NCI-H1436 (cell line): ENCODE data around the gene SLC25A18.
A peak's percentile ranks its signal among the peaks of the same experiment; 100 is the strongest.
"Not testable (repeated sequence)": the region's sequence is repeated elsewhere in the genome, so short reads cannot be mapped to it uniquely, and the experiment has no call there.

Source experiments
- DNase-seq: peaks from one replicate; lab custom pipeline; 2025; lab: John Stamatoyannopoulos, UW

Gene SLC25A18

DNA sequence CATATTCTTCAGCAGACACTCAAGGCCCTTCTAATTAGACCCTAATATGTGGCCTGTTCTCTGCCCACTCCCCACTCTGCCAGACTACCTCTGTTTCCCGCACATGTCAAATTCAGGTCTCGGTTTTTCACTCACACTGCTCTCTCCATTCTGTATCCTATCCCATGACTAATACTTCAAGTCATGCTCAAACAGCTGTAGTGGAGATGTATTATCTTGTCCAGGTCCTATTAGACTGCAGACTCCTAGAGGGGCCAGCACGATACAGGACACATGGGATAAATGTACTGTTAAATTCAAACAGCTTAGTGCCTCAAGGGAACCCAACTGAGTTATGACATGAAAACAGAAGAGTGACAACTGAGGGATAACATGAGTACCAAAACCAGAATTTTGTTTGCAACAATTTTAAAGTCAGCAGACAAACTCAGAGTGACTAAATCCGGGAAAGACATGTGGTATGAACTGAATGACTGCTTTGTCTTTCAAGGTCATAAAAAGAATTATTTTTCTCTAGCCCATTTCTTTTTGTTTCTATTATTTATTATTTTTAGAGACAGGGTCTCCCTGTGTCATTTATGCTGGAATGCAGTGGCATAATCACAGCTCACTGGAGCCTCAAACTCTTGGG, 44.7 kb downstream of the SLC25A18 start:
- DNase-seq = no peak

- DNase-seq = no peak
Observed at GRCh38 chr22:17612057-17612456, 48.8 kb downstream of the SLC25A18 start.

- no peak for DNase-seq
Observed at GRCh38 chr22:17613280-17613679, 50.0 kb downstream of the SLC25A18 start.

DNA sequence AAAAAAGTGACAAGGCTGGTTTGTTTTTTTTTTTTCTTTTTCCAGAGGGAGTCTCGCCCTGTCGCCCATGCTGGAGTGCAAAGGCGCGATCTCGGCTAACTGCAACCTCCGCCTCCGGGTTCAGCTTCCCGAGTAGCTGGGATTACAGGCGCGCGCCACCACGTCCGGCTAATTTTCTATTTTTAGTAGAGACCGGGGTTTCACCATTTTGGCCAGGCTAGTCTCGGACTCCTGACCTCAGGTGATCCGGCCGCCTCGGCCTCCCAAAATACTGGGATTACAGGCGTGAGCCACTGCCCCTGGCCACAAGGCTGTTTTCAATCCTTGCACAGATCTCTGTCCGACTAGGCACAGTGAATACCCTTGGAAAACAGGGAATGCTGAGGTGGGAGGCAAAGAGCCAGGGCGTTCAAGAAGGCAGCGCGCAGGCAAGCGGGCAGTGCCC, 64.7 kb downstream of the SLC25A18 start:
- no peak for DNase-seq

DNA sequence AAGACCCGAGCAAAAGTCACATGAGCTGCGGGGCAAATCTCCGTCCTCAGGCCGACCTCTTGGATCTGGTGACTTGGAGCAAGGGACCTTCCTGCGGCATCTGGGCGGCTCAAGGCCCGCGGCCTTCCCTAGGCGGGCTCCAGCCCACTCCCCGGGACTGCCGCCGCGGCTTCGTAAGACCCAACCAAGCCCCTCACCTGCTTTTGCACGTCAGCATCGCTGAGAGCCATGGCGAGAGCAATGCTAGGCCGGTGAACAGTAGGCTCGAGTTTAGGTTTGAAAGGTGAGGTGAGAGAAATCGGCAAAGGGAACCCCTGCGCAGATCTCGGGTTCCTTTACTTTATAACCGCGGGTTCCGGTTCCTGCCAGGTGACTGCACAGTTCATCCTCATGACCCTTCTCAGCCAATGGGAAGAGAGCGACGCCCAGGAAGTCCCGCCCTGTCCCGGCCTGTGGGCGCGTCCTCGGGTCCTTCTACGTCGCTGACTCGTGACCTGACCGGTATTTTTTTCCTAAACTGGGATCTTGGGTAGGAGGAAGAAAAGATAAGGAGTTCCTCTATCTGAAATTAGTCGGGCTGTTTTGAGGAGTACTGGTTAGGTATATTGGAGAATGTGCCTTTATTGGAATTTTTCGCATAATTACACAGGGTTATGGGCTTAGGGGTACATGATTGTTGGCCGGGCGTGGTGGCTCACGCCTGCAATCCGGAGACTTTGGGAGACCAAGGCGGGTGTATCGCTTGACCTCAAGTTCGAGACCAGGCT, 65.3 kb downstream of the SLC25A18 start, which contains the start of gene ATP6V1E1:
TSS of gene ATP6V1E1 (minus strand) at position 344 of the 767 bp plus-strand sequence. CDS start at position 230, 114 bp downstream.
- DNase-seq = peak; percentile 92

- DNase-seq = no peak
Observed at GRCh38 chr22:17629173-17629489, 65.8 kb downstream of the SLC25A18 start.

DNA sequence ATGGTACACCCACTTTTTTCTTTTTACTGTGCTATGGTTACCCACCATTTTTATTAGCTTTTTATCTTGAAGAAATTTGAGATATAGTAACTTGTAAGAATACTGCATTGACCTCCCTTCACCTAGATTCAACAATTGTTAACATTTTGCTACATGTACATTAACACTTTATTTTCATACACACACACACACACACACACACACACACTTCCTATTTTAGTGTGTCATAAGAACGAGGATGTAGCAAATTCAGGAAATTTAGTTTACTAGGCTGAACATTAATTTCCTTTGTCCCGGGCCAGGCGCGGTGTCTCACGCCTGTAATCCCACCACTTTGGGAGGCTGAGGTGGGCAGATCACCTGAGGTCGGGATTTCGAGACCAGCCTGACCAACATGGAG, 66.3 kb downstream of the SLC25A18 start:
- DNase-seq = no peak

- no peak for DNase-seq
Observed at GRCh38 chr22:17631076-17631565, 67.8 kb downstream of the SLC25A18 start.

DNA sequence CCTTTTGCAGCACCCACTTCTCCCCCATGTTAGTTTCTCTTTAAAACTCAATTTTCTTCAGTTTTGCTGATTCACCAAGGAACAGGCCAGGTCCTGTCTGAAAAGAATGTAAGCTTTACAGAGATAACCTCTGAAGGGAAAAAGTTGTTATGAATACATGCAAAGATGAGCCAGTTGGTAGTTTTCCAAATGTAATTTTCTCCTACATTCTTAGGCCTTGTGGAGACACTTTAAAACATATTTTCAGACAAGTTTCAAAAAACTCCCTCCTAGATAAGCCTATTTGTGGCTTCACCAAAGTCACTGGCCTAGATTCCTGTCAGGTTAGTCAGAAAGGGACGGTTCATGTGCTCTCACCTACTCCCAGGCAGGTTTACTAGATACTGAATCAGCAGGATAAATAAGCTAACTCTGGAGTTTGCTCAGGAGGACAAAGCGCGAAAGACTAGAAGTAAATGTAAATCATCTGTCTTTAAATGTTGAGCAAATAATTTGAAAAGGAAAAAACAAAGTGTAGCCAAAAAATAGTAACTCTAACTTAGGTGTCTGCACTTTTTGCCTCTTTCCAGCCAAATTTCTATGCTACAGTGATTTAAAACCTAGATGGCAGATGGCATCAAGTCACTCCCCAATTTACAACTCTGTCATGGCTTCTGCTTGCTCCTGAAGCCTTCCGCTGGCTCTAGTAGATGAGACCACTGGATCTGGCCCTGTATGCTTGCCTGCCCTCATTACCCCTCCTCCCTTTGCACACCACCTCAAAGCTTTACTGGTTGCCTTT, 70.1 kb downstream of the SLC25A18 start:
- DNase-seq = no peak

- no peak for DNase-seq
Observed at GRCh38 chr22:17633998-17634323, 70.7 kb downstream of the SLC25A18 start.

GRCh38 chr22:17634696-17635095, 71.4 kb downstream of the SLC25A18 start:
- no peak for DNase-seq

- DNase-seq = not testable (repeated sequence)
Observed at GRCh38 chr22:17636850-17637249, 73.6 kb downstream of the SLC25A18 start.

DNA sequence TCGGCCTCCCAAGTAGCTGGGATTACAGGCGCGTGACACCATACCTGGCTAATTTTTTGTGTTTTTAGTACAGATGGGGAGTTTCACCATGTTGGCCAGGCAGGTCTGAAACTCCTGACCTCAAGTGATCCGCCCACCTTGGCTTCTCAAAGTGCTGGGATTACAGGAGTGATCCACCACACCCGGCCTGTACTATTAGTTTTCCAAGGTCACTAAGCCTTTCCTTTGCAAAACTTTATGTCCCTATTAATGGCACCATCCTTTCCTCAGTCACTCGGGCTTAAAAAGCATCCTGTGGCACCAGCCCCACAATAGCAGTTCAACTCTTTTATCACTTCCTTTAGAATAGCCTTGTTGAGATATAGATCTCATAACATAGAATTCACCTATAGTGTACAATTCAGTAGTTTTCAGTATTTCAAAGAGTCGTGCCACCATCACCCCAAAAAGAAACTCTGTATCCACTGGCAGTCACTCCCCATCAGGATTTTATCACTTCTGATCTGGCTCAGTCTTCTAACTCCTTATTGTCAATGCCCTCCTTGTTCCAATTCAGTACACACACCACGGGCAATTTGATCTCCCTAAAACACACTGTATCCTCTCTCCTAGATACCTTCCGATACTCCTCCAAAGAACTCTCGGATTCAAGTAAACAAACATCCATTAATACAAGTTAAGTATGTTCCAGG, 74.3 kb downstream of the SLC25A18 start:
- no peak for DNase-seq

- DNase-seq = no peak
Observed at GRCh38 chr22:17638182-17638431, 74.8 kb downstream of the SLC25A18 start.

DNA sequence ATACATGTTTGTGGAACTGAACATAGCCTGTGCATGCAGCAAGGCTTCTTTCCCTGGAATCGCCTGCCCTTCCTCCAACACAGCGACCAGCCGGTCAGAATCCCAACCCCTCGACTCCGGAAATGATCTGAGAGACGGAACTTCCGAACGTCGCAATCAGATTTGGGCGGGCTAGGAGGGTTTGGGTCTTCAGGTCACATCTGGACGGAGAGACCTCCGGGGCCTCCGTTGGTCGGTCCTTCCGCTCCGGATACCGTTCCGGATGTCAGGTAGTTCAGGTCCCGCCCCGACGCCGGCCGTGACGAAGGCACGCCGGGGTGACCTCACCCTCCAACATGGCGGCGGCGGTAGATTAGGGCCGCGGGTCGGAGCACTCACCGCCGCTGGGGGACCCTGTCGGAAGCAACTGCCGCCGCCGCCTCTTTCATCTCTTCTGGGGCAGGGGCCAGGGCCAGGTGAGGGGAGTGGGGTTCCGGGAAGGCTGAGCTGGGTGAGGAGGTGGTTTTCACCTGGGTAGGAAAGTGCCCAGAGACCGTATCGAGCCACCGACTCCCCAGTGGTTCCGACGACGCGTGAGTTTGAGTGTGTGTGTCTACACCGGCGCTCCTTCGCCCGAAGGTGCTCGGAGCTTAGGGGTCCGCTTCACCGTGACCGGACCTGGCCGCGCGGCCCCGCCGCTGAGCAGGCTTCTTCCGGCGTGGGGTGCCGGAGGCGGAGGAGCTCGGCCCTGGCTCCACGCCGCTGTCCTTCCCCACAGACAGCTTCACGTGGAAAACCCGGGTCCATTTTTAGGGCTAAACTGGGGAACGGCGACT, 75.3 kb downstream of the SLC25A18 start, which contains the start of gene BCL2L13:
TSS of gene BCL2L13 (plus strand) at position 326 of the 815 bp plus-strand sequence. CDS start 16,955 bp downstream, outside the sequence.
- DNase-seq = peak; percentile 84

- no peak for DNase-seq
Observed at GRCh38 chr22:17639247-17639741, 76.0 kb downstream of the SLC25A18 start.
